Aorta (tissue), 5 donors: ENCODE data around the gene DOK6. TPM values are rescaled to one million over a fixed set of nuclear protein-coding genes. Genes with fewer than 3 reads are reported as not detected.
"Not testable (repeated sequence)": the region's sequence is repeated elsewhere in the genome, so short reads cannot be mapped to it uniquely, and the experiment has no call there.

ENCODE experiments used
- ATAC-seq: fragments of 200-7000 bp; cut with Tn5 transposase; one replicate; pipeline ENCODE4 v1.9.1; 2022; ENCODE audit warnings: moderate library complexity; ENCODE audit not compliant: low FRiP score
- DNase-seq, 2 donors: peaks; one replicate each; pipeline ENCODE4 v3.0.0-alpha.2; 2020
- H3K27ac ChIP-seq, 2 donors: one replicate each; pipeline ENCODE4 v1.5.1; 2013; ENCODE audit warnings: low read length in 2 of 2, mild to moderate bottlenecking in 2 of 2, moderate library complexity in 2 of 2, control low read depth in 1 of 2, inconsistent platforms in 1 of 2, low read depth in 1 of 2
- H3K27me3 ChIP-seq, 2 donors: one replicate each; pipeline ENCODE4 v1.6.1; 2013; ENCODE audit warnings: control low read depth in 1 of 2, low read length in 1 of 2, mild to moderate bottlenecking in 1 of 2, moderate library complexity in 1 of 2; ENCODE audit not compliant: insufficient read depth in 2 of 2, control insufficient read depth in 1 of 2
- H3K36me3 ChIP-seq, 2 donors: one replicate each; pipeline ENCODE4 v1.6.1; 2013; ENCODE audit warnings: control low read depth in 1 of 2, low read length in 1 of 2, mild to moderate bottlenecking in 1 of 2; ENCODE audit not compliant: insufficient read depth in 2 of 2, control insufficient read depth in 1 of 2
- H3K4me1 ChIP-seq, 2 donors: one replicate each; pipeline ENCODE4 v1.6.1; 2013; ENCODE audit warnings: low read length in 2 of 2, control low read depth in 1 of 2, mild to moderate bottlenecking in 1 of 2, moderate library complexity in 1 of 2; ENCODE audit not compliant: insufficient read depth in 2 of 2, control insufficient read depth in 1 of 2
- H3K4me3 ChIP-seq, 2 donors: one replicate each; pipeline ENCODE4 v1.5.1; 2013; ENCODE audit warnings: low read length in 2 of 2, control low read depth in 1 of 2, mild to moderate bottlenecking in 1 of 2
- H3K9me3 ChIP-seq: one replicate; pipeline ENCODE4 v1.6.1; 2013; ENCODE audit warnings: mild to moderate bottlenecking, low read length; ENCODE audit not compliant: control insufficient read depth
- WGBS, 2 donors: extraction: QIAGEN DNeasy Blood & Tissue Kit; methylation state at CpG; one replicate each; pipeline ENCODE4 v1.1.7; 2013; 5-methylcytosine and 5-hydroxymethylcytosine counted together
- intact Hi-C, 2 donors: fragments of 100-400 bp; cut with DNase I; formaldehyde crosslinking; loops; one replicate each; pipeline versions ENCODE4 v1.14.2 to v1.15.0; 2022
- long read RNA-seq, 2 donors: library from polyadenylated mRNA; unstranded; transcript quantifications; one replicate each; pipeline ENCODE4 v2.0.0, GENCODE V29; 2020 to 2021
- polyA plus RNA-seq, 2 donors: library from polyadenylated mRNA; stranded (reverse); fragments of 200-250 nt; gene quantifications; one replicate each; pipeline ENCODE4 v1.2.3, GENCODE V29; 2013
- total RNA-seq, 2 donors: library from RNA; stranded (reverse); fragmentation: NEBNext Ultra II Directional; extraction: Animal tissue kit (Norgen Biotek cat#: 25700); gene quantifications; one replicate each; pipeline ENCODE4 v1.2.1, GENCODE V29; 2021
- donor health status: healthy with polysubstance abuse.
- donor health status: Bipolar disorder and iron deficiency.
- donor health status: DM: no; HTN: no; CAD: no.
- donor health status: DM: no; HTN: no; CAD: no.
- donor health status: DM: yes; HTN: yes; CAD: no.

The DOK6 gene
- total RNA-seq = 1 to 10 TPM; 5.7 to 6.3 TPM
- polyA plus RNA-seq = 1 to 10 TPM; 1.2 to 2.1 TPM
- long read RNA-seq, donor 1, partial matches to known transcripts = 0 of 3 reads
- long read RNA-seq, donor 1, other reads (novel, unspliced or antisense) = 3 of 3 reads
- long read RNA-seq, donor 2, full-length matches to known transcripts = 2 of 6 reads
- long read RNA-seq, donor 2, partial matches to known transcripts = 1 of 6 reads
- long read RNA-seq, donor 2, other reads (novel, unspliced or antisense) = 3 of 6 reads

DNA sequence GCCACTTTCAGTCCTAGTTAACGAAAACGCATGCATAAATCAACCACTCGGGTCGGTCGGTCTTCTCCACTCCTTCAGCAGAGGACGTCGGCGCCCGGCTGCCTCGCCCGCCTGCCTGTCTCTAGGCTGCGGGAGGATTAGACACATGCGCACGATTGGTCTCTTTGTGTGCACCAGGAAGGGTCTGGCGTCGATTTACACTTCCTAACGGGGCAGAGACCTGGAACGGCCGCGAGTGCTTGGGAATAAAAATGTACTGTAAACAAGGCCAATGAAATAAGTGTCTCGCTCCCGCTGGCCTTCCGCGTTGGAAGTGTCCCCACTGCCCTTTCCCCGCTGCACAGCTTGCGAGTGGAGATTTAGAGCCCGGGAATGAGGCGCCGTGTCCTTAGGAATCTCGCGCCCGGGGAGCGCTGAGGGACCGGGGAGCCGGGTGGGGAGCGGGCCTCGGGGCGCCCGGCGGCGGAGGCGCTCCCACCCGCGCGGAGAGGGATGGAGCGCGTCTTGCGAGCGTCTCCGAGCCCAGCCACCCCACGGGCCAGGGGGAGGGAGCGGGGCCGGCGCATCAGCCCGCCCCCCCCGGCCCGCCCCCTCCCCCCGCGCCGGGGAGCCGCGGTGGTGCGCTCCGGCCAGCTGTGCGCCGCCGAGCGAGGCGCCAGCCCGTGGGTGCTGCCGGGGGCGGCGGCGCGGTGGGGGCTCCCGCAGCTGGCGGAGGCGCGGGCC, at the start of gene DOK6:
Gene DOK6 (plus strand): TSS at position 636 of the 723 bp plus-strand sequence.
- intact Hi-C loops = no loop called here
- 1% methylated on average over 47 to 79 of the region's 79 CpGs for WGBS, 2 donors
- peak within 1 kb of the TSS; percentile 46 to 91 for H3K4me3 ChIP-seq
- DNase-seq = peak; percentile 61 to 84
- no peaks in the 10 kb centered on the region for H3K36me3 ChIP-seq
- no peaks in the 10 kb centered on the region for H3K4me1 ChIP-seq
- peak; percentile 80 for ATAC-seq
- peaks cover 1% of the 10 kb centered on the region for H3K9me3 ChIP-seq
- no peaks in the 10 kb centered on the region for H3K27me3 ChIP-seq
- H3K27ac ChIP-seq = no peak within 1 kb of the TSS

DNA sequence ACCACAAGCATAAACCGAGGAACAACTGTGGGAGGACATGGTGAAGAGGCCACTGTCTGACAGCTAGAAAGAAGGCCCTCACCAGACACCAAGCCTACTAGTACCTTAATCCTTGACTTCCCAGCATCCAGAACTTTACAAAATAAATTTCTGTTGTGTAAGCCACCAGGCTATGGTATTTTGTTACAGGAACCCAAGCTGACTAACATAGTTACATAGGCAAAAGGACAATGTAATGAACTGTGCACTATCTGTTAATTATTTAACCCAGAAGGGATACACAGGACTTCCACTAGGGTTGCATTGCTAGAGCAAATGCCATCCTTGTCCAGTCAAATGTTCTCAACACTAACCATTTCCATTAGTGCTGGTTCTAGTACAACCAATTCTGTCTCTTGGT, 47.7 kb upstream of the DOK6 start:
- Histone ChIP-seq H3K9me3 (no peaks in the 10 kb centered on the region), H3K36me3 (no peaks in the 10 kb centered on the region), H3K27me3 (no peaks in the 10 kb centered on the region), H3K27ac (no peak overlapping the region), H3K4me1 (no peaks in the 10 kb centered on the region), H3K4me3 (no peak overlapping the region)
- DNase-seq = no peak
- intact Hi-C loops = no loop called here
- 96% methylated on average over 1 of the region's 1 CpG for WGBS, 2 donors
- no peak for ATAC-seq

DNA sequence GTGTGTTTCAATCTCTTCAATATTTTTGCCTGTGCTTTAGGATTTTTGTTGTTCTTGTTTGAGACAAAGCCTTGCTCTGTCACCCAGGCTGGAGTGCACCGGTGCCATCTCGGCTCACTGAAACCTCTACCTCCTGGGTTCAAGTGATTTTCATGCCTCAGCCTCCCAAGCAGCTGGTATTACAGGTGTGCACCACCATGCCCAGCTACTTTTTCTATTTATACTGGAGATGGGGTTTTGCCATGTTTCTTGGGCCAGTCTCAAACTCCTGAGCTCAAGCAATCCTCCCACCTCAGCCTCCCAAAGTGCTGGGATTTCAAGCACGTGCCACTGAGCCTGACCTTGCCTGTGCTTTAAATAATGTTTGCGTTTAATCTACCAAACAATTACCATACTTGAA, 43.1 kb upstream of the DOK6 start:
- Histone ChIP-seq H3K4me1 (no peaks in the 10 kb centered on the region), H3K4me3 (no peak overlapping the region), H3K9me3 (peaks cover 2% of the 10 kb centered on the region), H3K27me3 (no peaks in the 10 kb centered on the region), H3K36me3 (no peaks in the 10 kb centered on the region), H3K27ac (no peak overlapping the region)
- WGBS, 2 donors = 84 to 88% methylated on average over 4 of the region's 4 CpGs
- DNase-seq (no peak), ATAC-seq (no peak)
- intact Hi-C loops = no loop called here

DNA sequence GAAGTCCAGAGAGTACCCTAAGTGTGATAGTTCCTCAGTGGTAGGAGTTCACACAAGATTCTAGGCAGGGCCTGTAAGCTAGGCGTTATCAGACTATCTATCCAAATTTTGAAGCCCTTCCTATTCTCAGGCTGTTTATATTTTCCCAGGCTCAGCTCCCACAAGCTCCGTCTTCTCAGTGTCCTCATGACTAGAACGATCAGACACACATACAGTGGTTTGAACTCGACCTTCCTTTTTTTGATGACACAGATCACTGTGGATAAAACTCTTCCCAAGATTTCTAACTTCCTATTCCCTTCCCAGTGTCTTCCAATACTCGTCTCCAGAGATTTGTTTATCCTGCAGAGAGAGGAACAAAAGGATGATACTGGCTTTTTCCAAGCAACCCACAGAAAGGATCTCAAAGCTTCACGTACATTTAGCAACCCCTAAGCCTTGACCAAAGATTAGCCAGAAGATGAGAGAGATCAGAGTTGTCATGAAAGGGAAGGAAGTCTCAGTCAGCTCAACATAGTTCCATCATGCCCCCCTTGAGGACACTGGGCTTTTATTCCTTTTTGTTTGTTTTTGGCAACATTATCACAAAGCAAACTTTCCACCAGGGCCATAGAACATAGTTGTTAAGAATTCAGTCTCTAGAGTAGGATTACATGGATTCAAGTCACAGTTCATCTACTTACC, 42.3 kb upstream of the DOK6 start:
- WGBS, 2 donors = 68% methylated on average over 6 of the region's 6 CpGs
- no peaks in the 10 kb centered on the region for H3K36me3 ChIP-seq

DNA sequence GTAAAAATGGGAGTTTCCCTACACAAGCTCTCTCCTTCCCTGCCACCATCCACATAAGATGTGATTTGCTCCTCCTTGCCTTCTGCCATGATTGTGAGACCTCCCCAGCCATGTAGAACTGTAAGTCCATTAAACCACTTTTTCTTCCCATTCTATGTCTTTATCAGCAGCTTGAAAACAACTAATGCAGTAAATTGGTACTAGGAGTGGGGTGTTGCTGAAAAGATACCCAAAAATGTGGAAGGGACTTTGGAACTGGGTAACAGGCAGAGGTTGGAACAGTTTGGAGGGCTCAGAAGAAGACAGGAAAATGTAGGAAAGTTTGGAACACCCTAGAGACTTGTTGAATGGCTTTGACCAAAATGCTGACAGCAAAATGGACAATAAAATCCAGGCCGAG, 40.9 kb upstream of the DOK6 start:
- H3K27me3 ChIP-seq, H3K4me3 ChIP-seq, H3K4me1 ChIP-seq, H3K36me3 ChIP-seq, ATAC-seq, H3K9me3 ChIP-seq, H3K27ac ChIP-seq, DNase-seq, intact Hi-C loops: not testable (repeated sequence)
- WGBS, 2 donors = 86 to 87% methylated on average over 1 of the region's 1 CpG

More for the DNA sequence above, 42.3 kb upstream of the DOK6 start:
- no peaks in the 10 kb centered on the region for H3K4me1 ChIP-seq
- H3K9me3 ChIP-seq = peaks cover 2% of the 10 kb centered on the region
- intact Hi-C loops = no loop called here
- H3K27ac ChIP-seq = no peak overlapping the region
- H3K27me3 ChIP-seq = no peaks in the 10 kb centered on the region
- ATAC-seq = no peak
- no peak for DNase-seq
- no peak overlapping the region for H3K4me3 ChIP-seq

DNA sequence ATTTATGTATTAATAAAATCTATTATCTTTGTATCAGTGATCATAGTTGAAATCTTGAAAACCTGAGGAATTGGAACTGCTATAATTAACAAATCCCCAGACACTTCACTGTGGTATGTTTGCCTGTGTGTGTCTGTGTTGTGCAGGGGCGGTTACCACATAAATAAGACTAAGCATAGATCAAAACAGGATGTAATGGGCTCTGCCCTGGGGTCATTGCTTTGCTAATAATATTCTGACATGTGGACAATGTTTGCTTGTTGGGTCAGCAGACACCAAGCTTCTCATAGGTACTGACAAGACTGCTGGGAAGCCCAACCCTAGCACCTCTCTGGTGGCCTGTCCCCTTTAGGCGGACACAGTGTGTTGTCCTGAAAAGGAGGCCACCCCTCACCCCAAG, 35.8 kb upstream of the DOK6 start:
- intact Hi-C loops = no loop called here
- Histone ChIP-seq H3K27ac (no peak overlapping the region), H3K4me1 (no peaks in the 10 kb centered on the region), H3K36me3 (no peaks in the 10 kb centered on the region), H3K9me3 (peaks cover 4% of the 10 kb centered on the region), H3K4me3 (no peak overlapping the region), H3K27me3 (no peaks in the 10 kb centered on the region)
- no peak for ATAC-seq
- DNase-seq = no peak
- 51 to 57% methylated on average over 2 of the region's 2 CpGs for WGBS, 2 donors

DNA sequence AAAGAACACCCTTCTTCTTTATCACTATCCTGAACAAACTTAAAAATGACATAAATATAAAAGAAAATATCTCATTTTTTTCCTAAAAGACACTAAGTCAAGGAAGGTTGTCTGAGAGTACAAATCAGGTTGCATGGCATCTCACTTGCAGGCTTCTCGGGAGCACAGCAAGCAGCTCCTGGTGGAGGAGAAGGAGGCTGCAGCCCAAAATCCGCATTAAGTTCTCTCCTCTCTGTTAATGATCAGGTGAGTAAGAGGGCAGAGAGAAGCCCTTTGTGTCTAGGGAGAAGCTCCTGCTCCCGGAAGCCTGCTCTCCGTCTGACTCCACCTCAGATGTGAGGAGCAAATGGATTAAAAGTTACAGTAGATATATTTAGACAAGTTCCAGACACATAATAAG, 35.0 kb upstream of the DOK6 start:
- ATAC-seq (no peak), DNase-seq (no peak)
- H3K9me3 ChIP-seq = peaks cover 4% of the 10 kb centered on the region
- no peak overlapping the region for H3K4me3 ChIP-seq
- no peaks in the 10 kb centered on the region for H3K27me3 ChIP-seq
- 71 to 80% methylated on average over 4 of the region's 4 CpGs for WGBS, 2 donors
- H3K27ac ChIP-seq = no peak overlapping the region
- intact Hi-C loops = no loop called here
- no peaks in the 10 kb centered on the region for H3K36me3 ChIP-seq
- no peaks in the 10 kb centered on the region for H3K4me1 ChIP-seq

DNA sequence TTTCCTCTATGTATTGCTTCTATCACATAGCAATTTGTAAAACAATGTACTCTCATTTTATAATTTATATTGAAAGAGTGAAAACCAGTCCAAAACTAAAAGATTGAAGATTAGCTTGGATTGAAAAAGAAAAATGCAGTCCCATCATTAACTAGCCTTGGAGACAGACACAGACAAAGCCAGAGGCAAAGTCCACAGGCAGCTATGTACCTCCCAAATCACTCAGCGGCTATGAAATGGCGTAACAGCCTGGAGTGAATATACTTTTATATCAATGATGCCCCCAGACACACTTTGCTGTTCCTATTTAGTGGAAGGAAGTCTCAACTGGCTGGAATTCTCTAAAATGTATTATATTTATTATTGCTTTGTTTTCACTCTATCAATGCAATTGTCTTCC, 33.6 kb upstream of the DOK6 start:
- Histone ChIP-seq H3K4me1 (no peaks in the 10 kb centered on the region), H3K27ac (no peak overlapping the region), H3K36me3 (no peaks in the 10 kb centered on the region), H3K27me3 (no peaks in the 10 kb centered on the region), H3K4me3 (no peak overlapping the region), H3K9me3 (peaks cover 2% of the 10 kb centered on the region)
- no peak for DNase-seq
- WGBS, 2 donors = 90% methylated on average over 2 of the region's 2 CpGs
- intact Hi-C loops = no loop called here
- no peak for ATAC-seq

DNA sequence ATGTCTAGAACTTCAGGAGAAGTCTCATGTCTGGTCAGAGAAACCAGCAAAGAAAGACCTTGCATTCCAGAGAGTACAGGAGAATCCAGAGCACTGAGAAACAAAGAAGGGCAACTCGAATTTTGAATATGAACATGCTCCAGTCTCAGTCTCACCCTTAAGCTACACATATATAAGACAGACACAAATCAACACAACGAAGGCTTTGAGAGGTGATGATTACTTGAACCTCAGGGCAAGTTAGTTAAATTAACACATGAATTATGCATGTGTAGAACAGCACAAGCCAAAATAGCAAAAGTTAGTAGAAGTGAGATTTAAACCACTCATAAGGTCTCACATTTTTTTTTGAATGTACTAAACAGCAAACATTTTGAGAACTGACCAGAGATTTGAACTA, 29.0 kb upstream of the DOK6 start:
- Histone ChIP-seq H3K27me3 (no peaks in the 10 kb centered on the region), H3K4me1 (no peaks in the 10 kb centered on the region), H3K9me3 (peaks cover 2% of the 10 kb centered on the region), H3K27ac (no peak overlapping the region), H3K4me3 (no peak overlapping the region), H3K36me3 (no peaks in the 10 kb centered on the region)
- WGBS, 2 donors = 65 to 68% methylated on average over 2 of the region's 2 CpGs
- ATAC-seq (no peak), DNase-seq (no peak)
- intact Hi-C loops = no loop called here
